Large intestine (tissue), 3 donors: ENCODE data around the gene ZDHHC11B. TPM values are rescaled to one million over a fixed set of nuclear protein-coding genes. Genes with fewer than 3 reads are reported as not detected.
"Not testable (repeated sequence)": the region's sequence is repeated elsewhere in the genome, so short reads cannot be mapped to it uniquely, and the experiment has no call there.

ENCODE experiments used
- DNase-seq, 2 donors: peaks; one replicate each; pipeline versions ENCODE4 v3.0.0 to v3.0.0-alpha.2; 2013
- H3K27ac ChIP-seq: one replicate; pipeline ENCODE4 v1.5.1; 2013; ENCODE audit warnings: low read length
- H3K27me3 ChIP-seq: 2 replicates; pipeline ENCODE4 v1.6.1; 2013; ENCODE audit warnings: low read length; ENCODE audit not compliant: control insufficient read depth, insufficient read depth
- H3K36me3 ChIP-seq: 2 replicates; pipeline ENCODE4 v1.6.1; 2013; ENCODE audit warnings: low read length; ENCODE audit not compliant: control insufficient read depth, insufficient read depth
- H3K4me1 ChIP-seq: one replicate; pipeline ENCODE4 v1.6.1; 2013; ENCODE audit warnings: low read length; ENCODE audit not compliant: control insufficient read depth, insufficient read depth
- H3K4me3 ChIP-seq: one replicate; pipeline ENCODE4 v1.5.1; 2013; ENCODE audit warnings: low read length
- H3K9me3 ChIP-seq: one replicate; pipeline ENCODE4 v1.6.1; 2013; ENCODE audit warnings: mild to moderate bottlenecking, low read depth, low read length, moderate library complexity; ENCODE audit not compliant: control insufficient read depth
- WGBS: methylation state at CpG from one replicate; pipeline ENCODE4 v1.1.5; 2013; ENCODE audit warnings: low lambda C conversion rate; ENCODE audit not compliant: insufficient coverage; 5-methylcytosine and 5-hydroxymethylcytosine counted together
- polyA plus RNA-seq: library from polyadenylated mRNA; unstranded; fragments of 120-200 nt; gene quantifications from one replicate; pipeline ENCODE4 v1.2.1, GENCODE V29; 2013

The ZDHHC11B gene
- polyA plus RNA-seq, 1 donor: 16.1 TPM

- not testable (repeated sequence) for H3K27ac ChIP-seq, H3K27me3 ChIP-seq, H3K9me3 ChIP-seq, H3K36me3 ChIP-seq, H3K4me1 ChIP-seq
- peak; percentile 71 to 87 for DNase-seq
- H3K4me3 ChIP-seq: peak within 1 kb of the TSS; percentile 51
- no CpG with 5 or more reads among the region's 109 CpGs for WGBS
Observed at GRCh38 chr5:693271-694041, 91.1 kb downstream of the ZDHHC11B start, which contains the start of gene TPPP. TSS of gene TPPP (minus strand) at chr5:693352. CDS start at chr5:678060, 15,292 bp downstream.

DNA sequence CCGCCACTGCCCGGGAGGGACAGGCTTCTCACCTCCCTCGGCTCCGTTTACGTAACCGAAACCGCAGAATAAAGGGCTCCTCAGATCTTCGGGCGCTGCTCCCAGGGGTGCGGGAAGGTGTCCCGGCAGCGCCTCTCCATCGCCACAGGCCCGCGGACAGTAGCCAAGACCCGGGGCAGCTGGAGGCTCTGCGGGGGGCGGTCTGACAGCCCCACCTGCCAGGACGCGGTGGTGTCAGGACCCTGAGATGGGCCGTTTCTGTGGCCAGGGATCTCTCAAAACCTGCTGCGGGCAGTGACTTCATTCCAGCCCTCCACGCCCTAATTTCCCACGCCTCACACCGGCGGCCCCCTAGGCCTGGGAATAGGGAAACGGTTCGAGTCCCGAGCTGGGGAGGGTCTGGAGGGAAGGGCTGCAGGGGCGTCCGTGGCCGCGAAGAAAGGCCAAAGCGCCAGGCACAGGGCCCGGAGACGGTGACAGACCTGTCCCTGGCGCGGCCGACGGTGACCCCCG lies 91.9 kb downstream of the ZDHHC11B start:
- H3K27me3 ChIP-seq, H3K27ac ChIP-seq, H3K9me3 ChIP-seq, H3K36me3 ChIP-seq, H3K4me1 ChIP-seq: not testable (repeated sequence)
- peak overlapping the region; percentile 51 for H3K4me3 ChIP-seq
- WGBS: no CpG with 5 or more reads among the region's 41 CpGs
- peak in 1 of 2 donors; percentile 58 for DNase-seq

DNA sequence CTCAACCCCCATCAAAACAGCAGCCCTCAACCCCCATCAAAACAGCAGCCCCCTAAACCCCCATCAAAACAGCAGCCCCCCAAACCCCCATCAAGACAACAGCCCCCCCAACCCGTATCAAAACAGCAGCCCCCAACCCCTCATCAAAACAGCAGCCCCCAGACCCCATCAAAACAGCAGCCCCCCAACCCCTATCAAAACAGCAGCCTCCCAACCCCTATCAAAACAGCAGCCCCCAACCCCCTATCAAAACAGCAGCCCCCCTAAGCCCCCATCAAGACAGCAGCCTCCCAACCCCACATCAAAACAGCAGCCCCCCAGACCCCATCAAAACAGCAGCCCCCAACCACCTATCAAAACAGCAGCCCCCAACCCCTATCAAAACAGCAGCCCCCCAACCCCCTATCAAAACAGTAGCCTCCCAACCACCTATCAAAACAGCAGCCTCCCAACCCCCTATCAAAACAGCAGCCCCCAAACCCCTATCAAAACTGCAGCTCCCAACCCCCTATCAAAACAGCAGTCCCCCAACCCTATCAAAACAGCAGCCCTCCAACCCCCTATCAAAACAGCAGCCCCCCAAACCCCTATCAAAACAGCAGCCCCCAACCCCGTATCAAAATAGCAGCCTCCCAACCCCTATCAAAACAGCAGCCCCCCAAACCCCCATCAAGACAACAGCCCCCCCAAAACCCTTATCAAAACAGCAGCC lies 92.6 kb downstream of the ZDHHC11B start:
- Histone ChIP-seq H3K4me1 (no peaks in the 10 kb centered on the region), H3K27ac (no peak overlapping the region), H3K36me3 (no peaks in the 10 kb centered on the region), H3K27me3 (peaks cover 4% of the 10 kb centered on the region), H3K4me3 (peak overlapping the region; percentile 51), H3K9me3 (peaks cover 2% of the 10 kb centered on the region)
- peak in 1 of 2 donors; percentile 2 for DNase-seq
- WGBS: no CpG with 5 or more reads among the region's 2 CpGs

GRCh38 chr5:691049-691448 lies 93.5 kb downstream of the ZDHHC11B start:
- not testable (repeated sequence) for DNase-seq, H3K4me3 ChIP-seq, H3K27ac ChIP-seq, H3K9me3 ChIP-seq, H3K27me3 ChIP-seq, H3K36me3 ChIP-seq, H3K4me1 ChIP-seq
- WGBS: no CpG with 5 or more reads among the region's 23 CpGs

DNA sequence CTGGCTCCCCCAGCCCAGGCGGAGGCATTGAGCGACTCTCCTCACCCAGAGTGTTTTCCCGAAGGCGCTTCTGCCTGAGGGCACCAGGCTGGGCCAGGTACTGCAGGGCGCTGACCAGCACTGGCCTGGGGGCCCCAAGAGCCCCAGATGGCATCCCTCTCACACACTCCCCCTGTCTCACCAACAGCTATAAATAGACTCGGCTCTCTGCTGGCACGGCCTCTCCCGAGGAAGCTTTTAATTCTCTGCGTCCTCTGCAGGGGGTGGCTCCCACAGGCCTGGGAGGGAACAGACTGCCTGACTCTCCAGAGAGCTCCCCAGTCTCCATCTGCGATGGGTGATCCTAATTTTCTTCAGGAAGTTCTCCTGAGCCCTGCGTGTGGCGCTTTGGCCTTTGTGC lies 94.2 kb downstream of the ZDHHC11B start:
- not testable (repeated sequence) for H3K27me3 ChIP-seq, H3K36me3 ChIP-seq, H3K27ac ChIP-seq, H3K4me1 ChIP-seq, H3K4me3 ChIP-seq, H3K9me3 ChIP-seq, DNase-seq
- WGBS: no CpG with 5 or more reads among the region's 12 CpGs

DNA sequence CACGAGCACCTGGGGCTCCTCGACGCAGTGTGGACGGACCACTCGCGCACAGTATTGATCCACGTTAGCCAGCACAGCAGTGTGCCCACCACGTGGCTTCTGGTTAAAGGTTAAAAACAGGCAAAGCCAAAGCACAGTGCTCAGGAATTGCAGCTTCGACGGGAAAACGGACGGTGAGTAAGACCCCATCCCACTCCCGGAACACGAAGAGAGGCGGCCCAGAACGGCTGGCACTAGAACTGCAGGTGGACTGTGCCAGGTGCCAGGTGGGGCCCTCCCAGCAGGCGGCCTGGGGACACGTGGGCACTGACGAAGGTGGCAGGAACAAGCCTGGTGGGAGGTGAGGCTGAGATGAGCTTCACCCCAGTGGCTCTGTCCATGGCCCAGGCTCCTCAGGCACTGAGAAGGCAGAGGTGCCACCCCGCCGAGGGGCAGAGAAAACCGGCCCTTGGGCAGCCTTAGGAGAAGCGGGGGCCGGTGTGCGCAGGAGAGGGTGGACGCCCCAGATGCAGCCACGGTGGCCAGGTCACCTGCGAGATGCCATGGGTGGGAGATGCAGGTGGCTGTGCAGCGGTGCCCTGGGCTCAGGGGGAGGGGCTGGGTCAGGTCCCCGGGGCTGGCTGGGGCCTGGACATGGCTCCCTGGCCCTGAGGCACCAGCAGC lies 96.0 kb downstream of the ZDHHC11B start:
- H3K27ac ChIP-seq, DNase-seq, H3K4me3 ChIP-seq, H3K9me3 ChIP-seq, H3K4me1 ChIP-seq, H3K36me3 ChIP-seq, H3K27me3 ChIP-seq: not testable (repeated sequence)
- WGBS: 80% methylated on average over 2 of the region's 30 CpGs

- WGBS: no CpG with 5 or more reads among the region's 12 CpGs
- H3K4me3 ChIP-seq, H3K9me3 ChIP-seq, H3K36me3 ChIP-seq, H3K4me1 ChIP-seq, DNase-seq, H3K27me3 ChIP-seq, H3K27ac ChIP-seq: not testable (repeated sequence)
Observed at GRCh38 chr5:686936-687335, 97.6 kb downstream of the ZDHHC11B start.

GRCh38 chr5:686172-686523 lies 98.4 kb downstream of the ZDHHC11B start:
- DNase-seq, H3K27me3 ChIP-seq, H3K27ac ChIP-seq, H3K36me3 ChIP-seq, H3K4me3 ChIP-seq, H3K4me1 ChIP-seq, H3K9me3 ChIP-seq: not testable (repeated sequence)
- no CpG with 5 or more reads among the region's 12 CpGs for WGBS

- Histone ChIP-seq H3K4me1 (no peaks in the 10 kb centered on the region), H3K4me3 (no peak overlapping the region), H3K9me3 (no peaks in the 10 kb centered on the region), H3K27ac (no peak overlapping the region), H3K36me3 (peaks cover 3% of the 10 kb centered on the region), H3K27me3 (no peaks in the 10 kb centered on the region)
- WGBS: 80% methylated on average over 2 of the region's 24 CpGs
- no peak for DNase-seq
Observed at GRCh38 chr5:685262-686171, 99.0 kb downstream of the ZDHHC11B start.
